Fibroblast of pulmonary artery (primary cell): ENCODE measurements around the gene C19orf47.

Experiments used
- DNase-seq: peaks from one replicate; pipeline ENCODE4 v3.0.0-alpha.2; 2010; ENCODE audit warnings: low read depth
- H3K4me3 ChIP-seq: replicated peaks from 2 replicates; pipeline ENCODE4 v1.5.1; 2011; ENCODE audit warnings: low read depth, mild to moderate bottlenecking, control low read depth, low read length, moderate library complexity
- CTCF ChIP-seq: IDR thresholded peaks from 2 replicates; pipeline ENCODE4 v1.5.1; 2011; ENCODE audit warnings: mild to moderate bottlenecking, control low read depth, low read length, inconsistent platforms; ENCODE audit errors: missing control alignments

C19orf47 gene

GRCh38 chr19:40323705-40324104 lies 24.5 kb downstream of the C19orf47 start:
- TF ChIP-seq CTCF, result no peak
- no peak for DNase-seq
- H3K4me3 ChIP-seq, result no peak overlapping the region

- H3K4me3 ChIP-seq, result no peak overlapping the region
- no peak for DNase-seq
- TF ChIP-seq CTCF, result no peak
Observed at GRCh38 chr19:40322951-40323615, 25.1 kb downstream of the C19orf47 start.

GRCh38 chr19:40322271-40322610 lies 26.0 kb downstream of the C19orf47 start:
- no peak overlapping the region for H3K4me3 ChIP-seq
- peak; percentile 8 for DNase-seq
- no peak for TF ChIP-seq CTCF

DNA sequence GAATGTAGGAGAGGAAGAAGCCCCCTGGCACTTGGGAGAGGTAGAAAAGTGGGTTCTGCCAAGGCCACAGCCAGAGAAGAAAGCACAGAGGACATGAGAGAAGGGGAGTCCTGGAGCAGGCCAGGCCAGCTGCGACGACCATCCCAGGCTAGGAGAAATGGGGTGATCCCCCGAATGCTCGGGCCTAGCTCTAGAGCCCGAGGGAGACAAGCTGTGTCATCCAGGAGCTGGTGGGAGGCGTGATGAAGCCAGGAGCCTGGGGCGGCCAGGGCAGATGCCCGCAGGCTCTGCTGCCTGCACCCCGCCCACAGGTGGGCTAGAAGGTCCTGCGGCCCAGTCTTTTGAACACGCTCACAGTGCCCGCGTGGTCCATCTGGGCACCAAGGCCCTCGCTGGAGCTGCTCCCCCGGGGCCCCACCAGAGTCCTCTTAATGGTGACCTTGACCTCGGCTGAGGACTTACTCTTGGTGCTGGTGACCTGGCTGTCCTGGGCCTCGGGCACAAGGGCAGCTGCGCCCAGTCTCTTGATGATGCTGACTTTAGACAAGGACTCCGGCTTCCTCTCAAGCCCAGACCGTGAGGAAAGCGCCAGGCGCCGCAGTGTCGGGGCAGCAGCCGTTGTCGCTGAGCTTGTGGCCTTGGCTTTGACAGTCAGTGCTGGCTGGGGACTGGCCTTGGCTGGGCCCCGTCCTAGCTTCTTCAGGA lies 26.5 kb downstream of the C19orf47 start:
- no peak for TF ChIP-seq CTCF
- H3K4me3 ChIP-seq, result no peak overlapping the region
- no peak for DNase-seq

GRCh38 chr19:40321076-40321475 lies 27.1 kb downstream of the C19orf47 start:
- no peak for TF ChIP-seq CTCF
- no peak for DNase-seq
- no peak overlapping the region for H3K4me3 ChIP-seq

DNA sequence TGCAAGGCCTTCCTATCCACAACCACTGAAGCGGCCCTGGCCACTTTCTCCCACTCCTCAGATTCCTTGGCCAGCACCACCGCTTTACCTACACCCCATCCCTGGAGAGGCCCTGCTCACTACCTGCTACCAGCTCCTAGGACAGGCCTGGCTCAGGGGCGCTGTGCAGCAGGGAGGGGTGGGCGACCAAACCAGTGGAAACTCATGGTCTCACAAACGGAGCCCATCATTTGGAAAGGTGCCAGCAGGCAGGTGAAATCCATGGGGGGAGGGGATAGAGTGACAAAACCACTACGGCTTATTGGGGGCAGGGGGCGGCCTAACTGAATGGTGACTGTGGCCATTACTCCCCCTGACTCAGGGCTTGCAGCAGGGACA lies 27.6 kb downstream of the C19orf47 start:
- no peak overlapping the region for H3K4me3 ChIP-seq
- no peak for DNase-seq
- no peak for TF ChIP-seq CTCF

DNA sequence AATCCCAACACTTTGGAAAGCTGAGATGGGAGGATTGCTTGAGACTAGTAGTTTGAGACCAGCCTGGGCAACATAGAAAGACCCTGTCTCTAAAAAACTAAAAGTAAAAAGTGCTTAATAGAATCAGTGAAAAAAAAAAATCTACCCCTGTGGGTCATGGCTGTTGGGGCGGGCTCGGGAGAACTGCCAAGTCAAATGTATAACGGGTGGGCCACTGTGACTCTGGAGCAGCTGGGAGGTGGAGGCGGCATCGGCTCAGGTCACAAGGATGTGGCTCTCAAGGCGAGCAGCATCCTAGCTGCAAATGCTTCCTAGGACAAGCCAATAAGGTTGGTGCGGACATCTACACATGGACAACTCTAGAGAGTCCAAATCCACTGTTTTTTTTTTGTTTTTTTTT lies 30.9 kb downstream of the C19orf47 start:
- DNase-seq, result no peak
- no peak overlapping the region for H3K4me3 ChIP-seq
- TF ChIP-seq CTCF, result no peak
